Endodermal cell (in vitro differentiated cells): ENCODE measurements around the gene NAV2. TPM values are rescaled to one million over a fixed set of nuclear protein-coding genes. Genes with fewer than 3 reads are reported as not detected.

ENCODE experiments used
- DNase-seq: peaks from one replicate; pipeline ENCODE4 v3.0.0-alpha.2; 2017
- H3K27ac ChIP-seq: 2 replicates; pipeline ENCODE4 v1.5.1; 2013; ENCODE audit warnings: mild to moderate bottlenecking, low read depth, low read length, moderate library complexity
- H3K27me3 ChIP-seq: 2 replicates; pipeline ENCODE4 v1.6.1; 2013; ENCODE audit warnings: mild to moderate bottlenecking, low read length, moderate library complexity; ENCODE audit not compliant: insufficient read depth, control insufficient read depth, poor library complexity, severe bottlenecking
- H3K36me3 ChIP-seq: 2 replicates; pipeline ENCODE4 v1.7.0; 2013; ENCODE audit warnings: mild to moderate bottlenecking, low read length, moderate library complexity; ENCODE audit not compliant: control insufficient read depth, insufficient read depth
- H3K4me1 ChIP-seq: one replicate; pipeline ENCODE4 v1.7.0; 2013; ENCODE audit warnings: low read length; ENCODE audit not compliant: control insufficient read depth, insufficient read depth
- H3K4me3 ChIP-seq: 2 replicates; pipeline ENCODE4 v1.5.1; 2013; ENCODE audit warnings: mild to moderate bottlenecking, low read length, moderate library complexity
- H3K9ac ChIP-seq: 2 replicates; pipeline ENCODE4 v1.6.1; 2013; ENCODE audit warnings: mild to moderate bottlenecking, low read length, moderate library complexity; ENCODE audit not compliant: poor library complexity, severe bottlenecking; ENCODE audit errors: extremely low read depth
- H3K9me3 ChIP-seq: 2 replicates; pipeline ENCODE4 v1.6.1; 2013; ENCODE audit warnings: mild to moderate bottlenecking, low read length, moderate library complexity; ENCODE audit not compliant: control insufficient read depth
- H3K27ac Mint-ChIP-seq: 2 replicates; pipeline ENCODE4 v1.8.0; 2020; ENCODE audit warnings: mixed read lengths
- H3K27me3 Mint-ChIP-seq: 2 replicates; pipeline ENCODE4 v1.8.0; 2021; ENCODE audit warnings: mild to moderate bottlenecking, mixed read lengths; ENCODE audit not compliant: insufficient read depth
- H3K36me3 Mint-ChIP-seq: 2 replicates; pipeline ENCODE4 v1.8.0; 2020; ENCODE audit warnings: low read depth, mixed read lengths
- H3K4me1 Mint-ChIP-seq: 2 replicates; pipeline ENCODE4 v1.8.0; 2020; ENCODE audit warnings: mixed read lengths
- H3K4me3 Mint-ChIP-seq: 2 replicates; pipeline ENCODE4 v1.8.0; 2020; ENCODE audit warnings: mild to moderate bottlenecking, moderate library complexity, mixed read lengths
- H3K9me3 Mint-ChIP-seq: 2 replicates; pipeline ENCODE4 v1.8.0; 2020; ENCODE audit warnings: mild to moderate bottlenecking, mixed read lengths
- WGBS, 2 experiments: methylation state at CpG; one replicate each; pipeline versions ENCODE4 v1.1.5 to v1.1.7; 2013; ENCODE audit warnings: missing lambda C conversion rate in 2 of 2, mixed read lengths in 1 of 2; ENCODE audit not compliant: insufficient coverage in 1 of 2, insufficient read length in 1 of 2; 5-methylcytosine and 5-hydroxymethylcytosine counted together
- total RNA-seq, 2 donors: library from RNA; stranded (reverse); fragmentation: NEBNext Ultra II Directional in 1 of 2; extraction: Animal tissue kit (Norgen Biotek cat#: 25700) in 1 of 2; gene quantifications; 2 replicates in 1 of 2; 3 replicates in 1 of 2; pipeline ENCODE4 v1.2.1, GENCODE V29; 2021
- TF ChIP-seq, protein P1 (sequence below): fragments of 200-600 bp; sonication (generic); conservative IDR thresholded peaks from 2 replicates; pipeline ENCODE4 v1.5.0; 2021; ENCODE audit warnings: antibody characterized with exemption, mild to moderate bottlenecking

Gene NAV2
- total RNA-seq, 2 donors from 2014 or later: 37.1 to 42.4 TPM

- Histone ChIP-seq H3K9ac (no peak overlapping the region), H3K4me3 (no peak overlapping the region), H3K36me3 (no peaks in the 10 kb centered on the region), H3K27me3 (peaks cover 9% of the 10 kb centered on the region), H3K27ac (no peak overlapping the region), H3K9me3 (no peaks in the 10 kb centered on the region), H3K4me1 (no peaks in the 10 kb centered on the region)
- H3K4me1 Mint-ChIP-seq: no peaks in the 10 kb centered on the region
- H3K36me3 Mint-ChIP-seq: no peaks in the 10 kb centered on the region
- DNase-seq: no peak
- TF ChIP-seq, protein P1, sequence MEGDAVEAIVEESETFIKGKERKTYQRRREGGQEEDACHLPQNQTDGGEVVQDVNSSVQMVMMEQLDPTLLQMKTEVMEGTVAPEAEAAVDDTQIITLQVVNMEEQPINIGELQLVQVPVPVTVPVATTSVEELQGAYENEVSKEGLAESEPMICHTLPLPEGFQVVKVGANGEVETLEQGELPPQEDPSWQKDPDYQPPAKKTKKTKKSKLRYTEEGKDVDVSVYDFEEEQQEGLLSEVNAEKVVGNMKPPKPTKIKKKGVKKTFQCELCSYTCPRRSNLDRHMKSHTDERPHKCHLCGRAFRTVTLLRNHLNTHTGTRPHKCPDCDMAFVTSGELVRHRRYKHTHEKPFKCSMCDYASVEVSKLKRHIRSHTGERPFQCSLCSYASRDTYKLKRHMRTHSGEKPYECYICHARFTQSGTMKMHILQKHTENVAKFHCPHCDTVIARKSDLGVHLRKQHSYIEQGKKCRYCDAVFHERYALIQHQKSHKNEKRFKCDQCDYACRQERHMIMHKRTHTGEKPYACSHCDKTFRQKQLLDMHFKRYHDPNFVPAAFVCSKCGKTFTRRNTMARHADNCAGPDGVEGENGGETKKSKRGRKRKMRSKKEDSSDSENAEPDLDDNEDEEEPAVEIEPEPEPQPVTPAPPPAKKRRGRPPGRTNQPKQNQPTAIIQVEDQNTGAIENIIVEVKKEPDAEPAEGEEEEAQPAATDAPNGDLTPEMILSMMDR: no peak
- H3K9me3 Mint-ChIP-seq: no peaks in the 10 kb centered on the region
- WGBS, 2 experiments: 84 to 90% methylated on average over 3 to 4 of the region's 4 CpGs
- no peak overlapping the region for H3K27ac Mint-ChIP-seq
- H3K4me3 Mint-ChIP-seq: no peak overlapping the region
- peaks cover 8% of the 10 kb centered on the region for H3K27me3 Mint-ChIP-seq
Observed at GRCh38 chr11:19696904-19697303, 15.7 kb upstream of the NAV2 start.

DNA sequence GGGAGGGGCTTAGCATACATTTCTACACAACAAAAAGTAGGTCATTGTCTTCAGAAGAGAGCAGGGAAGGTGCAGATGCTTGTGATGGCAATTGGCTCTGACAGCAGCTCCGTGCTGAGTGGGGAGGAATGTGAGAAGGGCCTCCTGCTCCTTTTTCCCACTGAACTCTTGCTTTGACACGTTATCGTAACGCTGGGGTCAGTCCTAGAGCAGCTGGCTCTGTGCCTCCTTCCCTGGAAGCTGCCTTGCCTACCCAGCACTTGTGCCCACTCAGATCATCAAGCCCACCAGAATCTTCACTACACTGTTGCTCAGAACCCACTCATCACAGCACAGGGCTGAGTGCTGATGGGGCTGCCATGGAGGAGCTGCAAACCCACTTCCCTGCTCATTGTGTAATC, 14.9 kb upstream of the NAV2 start:
- Mint-ChIP-seq H3K36me3 (no peaks in the 10 kb centered on the region), H3K4me1 (no peaks in the 10 kb centered on the region), H3K9me3 (no peaks in the 10 kb centered on the region), H3K27ac (no peak overlapping the region), H3K27me3 (peaks cover 5% of the 10 kb centered on the region), H3K4me3 (no peak overlapping the region)
- Histone ChIP-seq H3K4me3 (no peak overlapping the region), H3K9ac (no peak overlapping the region), H3K4me1 (no peaks in the 10 kb centered on the region), H3K27ac (no peak overlapping the region), H3K27me3 (peaks cover 9% of the 10 kb centered on the region), H3K36me3 (no peaks in the 10 kb centered on the region), H3K9me3 (no peaks in the 10 kb centered on the region)
- DNase-seq: peak; percentile 64
- TF ChIP-seq, protein P1: no peak
- WGBS, 2 experiments: 46 to 62% methylated on average over 3 to 4 of the region's 4 CpGs

DNA sequence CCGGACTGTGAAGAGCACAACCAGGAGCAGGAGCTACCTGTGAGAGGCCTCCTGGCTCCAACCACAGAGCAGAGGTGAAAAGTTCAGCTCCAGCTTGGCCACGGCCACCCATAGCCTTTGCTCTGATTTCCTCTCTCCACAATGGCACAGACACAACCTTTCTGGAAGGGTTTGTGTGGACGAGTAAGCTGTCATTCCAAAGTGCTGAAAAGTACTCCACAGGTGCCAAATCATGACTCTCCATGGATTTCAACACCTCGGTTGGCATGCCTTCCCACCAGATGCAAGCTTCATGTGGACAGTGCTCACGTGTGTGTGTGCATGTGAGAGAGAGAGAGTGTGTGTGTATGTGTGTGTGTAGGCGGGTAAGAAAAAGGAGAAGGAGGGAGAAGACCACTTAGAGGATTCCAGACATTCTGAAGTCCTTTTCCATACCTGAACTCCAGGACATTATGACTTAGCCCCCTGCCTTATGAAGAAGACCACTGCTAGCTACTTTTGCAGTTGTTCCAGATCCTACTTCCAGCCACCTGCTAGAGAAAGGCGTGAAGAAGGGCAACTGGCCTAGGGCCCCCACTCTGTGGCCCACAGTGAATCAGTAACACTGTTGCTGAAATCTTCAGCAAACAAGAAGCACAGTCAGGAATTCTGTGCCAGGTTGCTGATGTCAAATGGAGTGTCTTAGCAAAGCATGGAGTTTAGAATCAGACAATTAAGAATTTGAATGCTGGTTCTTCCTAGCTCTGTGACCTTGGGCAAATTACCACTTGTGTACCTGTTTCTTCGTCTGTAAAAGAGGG, 13.9 kb upstream of the NAV2 start:
- 84 to 90% methylated on average over 6 to 8 of the region's 8 CpGs for WGBS, 2 experiments
- Mint-ChIP-seq H3K36me3 (no peaks in the 10 kb centered on the region), H3K4me3 (no peak overlapping the region), H3K4me1 (no peaks in the 10 kb centered on the region), H3K27me3 (peaks cover 5% of the 10 kb centered on the region), H3K27ac (no peak overlapping the region), H3K9me3 (no peaks in the 10 kb centered on the region)
- Histone ChIP-seq H3K4me3 (no peak overlapping the region), H3K4me1 (no peaks in the 10 kb centered on the region), H3K27me3 (peaks cover 9% of the 10 kb centered on the region), H3K36me3 (no peaks in the 10 kb centered on the region), H3K27ac (no peak overlapping the region), H3K9ac (no peak overlapping the region), H3K9me3 (no peaks in the 10 kb centered on the region)
- TF ChIP-seq, protein P1: no peak
- no peak for DNase-seq
